Heart left ventricle (tissue), 11 donors: ENCODE measurements around the gene UVSSA. TPM values are rescaled to one million over a fixed set of nuclear protein-coding genes. Genes with fewer than 3 reads are reported as not detected.

ENCODE experiments used
- polyA plus RNA-seq, 2 donors: library from polyadenylated mRNA; stranded (reverse); fragments of 200-250 nt; gene quantifications; one replicate each; pipeline ENCODE4 v1.2.3, GENCODE V29; 2013
- total RNA-seq, 9 donors: library from RNA; depleted of rRNA in 2 of 9; stranded (reverse); fragments of >200 nt in 2 of 9; fragmentation: NEBNext Ultra II Directional in 3 of 9; extraction: Animal tissue kit (Norgen Biotek cat#: 25700) in 3 of 9; gene quantifications; one replicate each; pipeline versions ENCODE4 v1.1.0 to v1.2.4, GENCODE V29; 2016 to 2023
- donor health status: ischemic (EF 13 %, LVEDD 7.1; RV severe dilation, severe dysfunction).
- donor health status: healthy with polysubstance abuse.
- donor health status: DM: no; HTN: yes; CAD: no.
- donor health status: DM: no; HTN: no; CAD: no.
- donor health status: ischemic (EF 25% LVEDD 5.7; RV mildly dilated, moderate dysfunction).
- donor health status: healthy.
- donor health status: DM: yes; HTN: yes; CAD: no.
- donor health status: PGD.
- donor health status: nonischemic (EF 23%, LVEDD 6.1; RV moderate dilation, normal function).

Gene UVSSA
- total and polyA plus RNA-seq, 11 donors = 4.7 to 14.2 (median 6.7) TPM

Other genes starting within 250 kb of the UVSSA start
- 1 to 10 TPM in 1 of 9 donors, under 1 TPM in 4, not detected in 4; 0.25 to 1.6 (median 0.43) TPM for gene RNF212, start 233.6 kb upstream of the UVSSA start, total RNA-seq
- under 1 TPM; 0.62 to 0.65 TPM for gene RNF212, start 233.6 kb upstream of the UVSSA start, polyA plus RNA-seq
- gene SPON2, start 174.6 kb upstream of the UVSSA start, total RNA-seq = 10 to 100 TPM in 7 of 9 donors, 1 to 10 TPM in 2; 8.8 to 36.3 (median 13.7) TPM
- 10 to 100 TPM in 1 of 2 donors, 1 to 10 TPM in 1; 7.8 to 31.2 TPM for gene SPON2, start 174.6 kb upstream of the UVSSA start, polyA plus RNA-seq
- 100 to 1,000 TPM; 105 to 165 (median 128) TPM for gene CTBP1, start 98.1 kb upstream of the UVSSA start, total RNA-seq
- gene CTBP1, start 98.1 kb upstream of the UVSSA start, polyA plus RNA-seq = 100 to 1,000 TPM in 1 of 2 donors, 10 to 100 TPM in 1; 92.0 to 148 TPM
- 10 to 100 TPM; 41.5 to 57.2 (median 45.1) TPM for gene MAEA, start 57.3 kb upstream of the UVSSA start, total RNA-seq
- gene MAEA, start 57.3 kb upstream of the UVSSA start, polyA plus RNA-seq = 10 to 100 TPM; 38.1 to 56.9 TPM
- gene NKX1-1, start 59.2 kb downstream of the UVSSA start, total RNA-seq = not detected
- gene NKX1-1, start 59.2 kb downstream of the UVSSA start, polyA plus RNA-seq = not detected